C1 segment of cervical spinal cord (tissue), 14 donors: Measurements from ENCODE around the gene HRC.

Experiments
- DNase-seq, 14 donors: peaks; one replicate each; lab custom pipeline; 2025; lab: John Stamatoyannopoulos, UW

HRC gene

DNA sequence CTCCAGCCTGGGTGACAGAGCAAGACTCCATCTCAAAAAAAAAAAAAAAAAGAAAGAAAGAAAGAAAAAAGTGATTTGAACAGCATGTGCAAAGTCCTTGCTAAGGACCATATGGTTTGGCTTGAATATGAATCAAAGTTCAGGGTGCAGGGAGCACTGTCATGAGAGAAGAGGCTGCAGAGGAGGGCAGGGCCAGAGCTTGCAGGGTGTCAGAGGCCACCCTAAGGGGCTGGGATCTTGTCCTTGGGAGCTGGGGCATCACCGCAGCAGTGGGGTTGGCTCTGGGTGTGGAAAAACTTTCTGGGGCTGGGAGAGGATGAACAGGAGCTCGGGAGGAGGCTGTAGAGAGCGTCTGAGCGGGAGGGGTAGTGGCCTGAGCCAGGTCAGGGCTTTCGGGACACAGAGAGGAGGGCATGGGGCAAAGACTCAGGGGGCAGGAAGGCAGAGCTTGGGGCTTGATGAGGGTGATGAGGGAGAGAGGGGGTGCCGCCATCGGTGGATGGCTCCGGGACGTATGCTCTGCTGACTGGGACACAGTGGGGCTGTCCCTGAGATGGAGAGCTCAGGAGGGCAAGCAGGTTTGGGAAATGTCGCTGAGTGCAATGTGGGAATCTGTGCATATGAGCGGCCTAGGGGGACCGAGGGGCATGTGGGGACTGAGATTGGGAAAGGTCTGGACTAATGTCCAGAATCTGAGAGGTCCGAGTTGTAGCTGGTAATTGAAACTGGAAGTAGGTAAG is 5.4 kb upstream of the HRC start:
- no peak for DNase-seq

DNA sequence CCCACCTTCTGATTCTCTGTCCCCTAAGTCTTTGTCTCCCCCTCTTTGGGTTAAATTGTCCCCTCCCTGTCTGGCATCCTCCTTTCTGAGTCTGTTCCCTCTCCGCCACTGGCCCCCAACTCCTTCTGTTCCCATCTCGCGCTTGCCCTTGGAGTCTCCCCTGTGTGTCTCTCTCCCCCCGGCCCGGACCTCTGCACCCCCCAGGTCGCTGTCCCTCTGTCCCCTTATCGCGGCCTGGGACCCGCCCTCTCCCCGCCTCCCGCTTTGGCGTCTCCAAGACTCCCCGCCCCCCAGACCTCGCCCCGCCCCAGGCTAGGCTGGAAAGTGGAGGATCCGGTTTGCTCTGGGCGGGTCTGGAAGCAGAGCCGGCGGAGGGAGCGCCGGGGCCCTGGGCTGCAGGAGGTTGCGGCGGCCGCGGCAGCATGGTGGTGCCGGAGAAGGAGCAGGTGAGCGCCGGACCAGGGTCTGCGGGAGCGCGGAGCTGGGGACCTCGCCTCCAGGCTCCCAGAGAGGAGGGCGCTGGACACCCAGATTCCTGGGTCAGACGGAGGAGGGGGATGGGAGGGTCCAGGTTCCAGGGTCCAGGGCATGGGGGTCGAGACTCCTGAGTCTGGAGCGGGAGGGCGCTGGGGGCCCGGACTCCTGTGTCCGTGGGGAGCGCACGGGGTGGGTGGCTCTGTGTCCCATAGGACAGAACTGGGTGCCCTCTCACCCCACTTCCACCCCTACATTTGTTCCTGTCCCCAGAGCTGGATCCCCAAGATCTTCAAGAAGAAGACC is 2.4 kb upstream of the HRC start, which contains the start of gene TRPM4:
Gene TRPM4 (plus strand): TSS at position 348 of the 780 bp plus-strand sequence. CDS start 75 bp downstream, at position 423.
- peak in 13 of 14 donors; percentile 11 to 73 (median 47) for DNase-seq

DNA sequence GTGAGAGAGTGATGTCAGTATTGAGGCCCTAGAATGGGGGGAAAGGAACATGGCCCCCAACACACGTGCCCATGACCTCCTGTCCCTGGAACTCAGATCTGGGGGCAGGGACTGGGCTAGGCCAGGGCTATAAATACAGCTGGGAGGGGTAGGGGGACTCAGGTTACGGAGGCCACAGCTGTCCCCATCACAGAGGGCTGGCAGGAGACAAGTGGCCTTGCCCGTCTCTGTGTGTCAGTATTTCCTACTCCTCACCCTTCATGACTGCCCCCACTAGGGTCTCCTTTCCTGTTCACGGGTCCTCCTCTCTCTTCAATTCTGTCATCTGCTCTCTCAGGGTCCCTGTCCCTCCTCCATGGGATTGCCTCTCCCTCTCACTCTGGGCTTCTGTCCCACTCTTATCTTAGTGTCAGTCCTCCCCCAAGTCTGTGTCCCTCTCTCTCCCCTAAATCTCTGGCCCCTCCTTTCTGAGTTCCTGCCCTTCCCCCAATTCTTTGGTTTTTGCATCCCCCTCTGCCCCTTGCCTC is 687 bp upstream of the HRC start:
- no peak for DNase-seq

DNA sequence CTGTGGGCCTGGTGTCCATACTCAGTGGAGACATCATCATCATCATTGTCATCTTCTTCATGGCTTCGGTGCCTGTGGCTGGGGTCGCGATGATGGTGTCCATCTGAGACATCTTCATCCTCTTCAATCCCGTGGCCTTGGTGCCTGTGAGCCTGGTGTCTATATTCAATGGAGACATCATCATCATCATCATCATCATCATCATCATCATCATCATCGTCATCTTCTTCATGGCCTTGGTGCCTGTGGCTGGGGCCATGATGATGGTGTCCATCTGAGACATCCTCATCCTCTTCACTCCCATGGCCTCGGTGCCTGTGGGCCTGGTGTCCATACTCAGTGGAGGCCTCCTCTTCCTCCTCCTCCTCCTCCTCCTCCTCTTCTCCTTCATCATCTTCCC is 917 bp downstream of the HRC start:
- no peak for DNase-seq

DNA sequence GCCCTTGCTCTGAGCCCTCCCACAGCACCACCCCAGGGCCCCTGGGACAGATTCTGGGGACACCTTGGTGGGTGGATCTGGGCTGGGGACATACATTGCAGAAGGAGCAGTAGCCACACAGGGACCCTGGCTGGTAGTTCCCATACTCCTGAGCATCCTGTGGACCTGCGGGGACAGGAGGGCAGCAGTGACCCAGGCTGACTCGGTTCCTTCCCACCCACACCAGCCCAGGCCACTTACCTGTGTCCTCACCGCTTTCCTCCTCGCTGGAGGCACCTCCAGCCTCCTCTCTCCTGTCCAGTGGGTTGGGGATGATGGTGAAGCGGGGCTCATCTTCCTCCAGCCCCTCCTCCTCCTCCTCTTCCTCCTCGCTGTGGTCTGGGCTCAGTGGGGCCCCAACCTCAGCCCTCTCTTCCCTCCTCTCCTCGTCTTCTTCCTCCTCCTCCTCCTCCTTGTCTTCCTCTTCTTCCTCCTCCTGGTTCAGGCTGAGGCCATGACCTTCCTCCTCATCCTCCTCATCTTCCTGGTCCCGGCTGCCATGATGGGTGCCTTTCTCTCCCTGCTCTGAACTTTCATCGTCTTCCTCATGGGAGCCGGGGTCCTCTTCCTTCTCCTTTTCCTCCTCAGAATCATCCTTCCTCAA is 1.9 kb downstream of the HRC start:
- DNase-seq = no peak

DNA sequence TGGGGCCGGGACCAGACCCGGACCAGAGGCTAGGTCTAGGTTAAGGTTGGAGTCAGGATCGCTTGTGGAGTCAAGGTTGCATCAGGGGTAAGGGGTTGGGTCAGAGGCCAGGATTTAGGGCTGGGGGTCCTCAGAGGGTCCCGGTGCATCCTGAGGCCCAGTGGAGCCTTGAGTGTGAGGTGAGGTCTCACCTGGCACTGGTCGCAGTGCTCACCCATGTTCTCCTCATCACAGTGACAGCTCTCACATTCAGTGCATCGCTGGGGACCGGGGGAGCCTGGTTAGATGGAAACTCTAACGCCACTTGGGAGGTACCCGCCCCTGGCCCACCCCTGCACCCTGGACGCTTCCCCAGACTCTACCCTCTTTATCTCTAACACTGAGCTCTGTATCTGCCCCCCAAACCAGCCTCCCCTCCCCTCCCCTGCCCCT is 3.1 kb downstream of the HRC start:
- DNase-seq = no peak

DNA sequence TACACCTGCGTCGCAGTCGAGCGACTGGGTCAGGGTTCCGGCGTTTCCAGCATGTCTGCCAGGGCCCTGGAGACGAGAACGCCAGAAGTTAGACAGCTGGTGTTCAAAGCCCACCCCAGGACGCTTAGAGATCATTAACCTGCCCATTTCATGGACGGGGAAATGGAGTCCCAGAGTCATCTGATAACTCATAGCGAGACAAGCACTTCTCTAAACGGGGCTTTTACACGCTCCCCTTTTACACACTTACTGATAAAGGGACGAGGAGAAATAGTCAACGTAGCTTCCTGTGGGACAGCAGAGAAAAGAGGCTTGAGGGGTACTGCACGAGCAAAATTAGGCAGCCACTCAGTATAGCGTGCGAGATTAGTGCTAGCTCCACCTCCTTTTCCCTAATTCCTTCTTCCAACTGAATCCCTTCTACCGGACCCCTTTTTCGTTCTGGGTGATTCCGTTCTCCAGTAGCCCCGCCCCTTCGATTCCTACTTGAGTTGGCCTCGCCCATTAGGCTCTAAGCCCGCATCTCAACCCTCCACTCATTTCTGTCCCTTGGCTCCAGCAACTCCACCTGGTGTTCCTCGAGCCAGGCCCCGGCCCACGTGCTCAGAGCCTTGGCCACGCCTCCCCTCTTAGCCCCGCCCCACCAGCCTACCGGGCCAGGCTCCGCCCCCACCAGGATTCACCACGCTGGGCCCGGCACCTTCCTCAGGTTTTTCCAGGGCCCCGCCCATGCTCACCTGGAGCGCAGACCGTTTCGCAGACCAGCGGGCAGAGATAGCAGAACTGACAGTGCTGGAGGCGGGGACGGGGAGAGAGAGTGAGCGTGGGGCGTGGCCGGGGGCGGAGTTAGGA is 3.7 kb downstream of the HRC start:
- DNase-seq = peak in 8 of 14 donors; percentile 14 to 61 (median 26)

DNA sequence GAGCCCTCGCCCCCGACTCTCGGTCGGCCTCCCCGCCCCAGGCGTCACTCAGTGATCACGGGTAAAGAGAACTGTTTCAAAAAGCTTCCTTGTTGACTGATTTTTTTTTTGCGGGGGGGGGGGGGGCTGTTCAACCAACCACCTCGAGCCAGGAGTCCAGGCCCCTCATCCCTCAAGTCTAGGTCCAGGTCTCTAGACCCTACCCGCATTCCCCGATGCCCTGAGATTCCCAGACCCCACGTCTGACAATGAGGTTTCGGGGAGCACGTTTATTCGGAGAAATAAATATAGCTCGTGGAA is 4.3 kb downstream of the HRC start:
- no peak for DNase-seq

DNA sequence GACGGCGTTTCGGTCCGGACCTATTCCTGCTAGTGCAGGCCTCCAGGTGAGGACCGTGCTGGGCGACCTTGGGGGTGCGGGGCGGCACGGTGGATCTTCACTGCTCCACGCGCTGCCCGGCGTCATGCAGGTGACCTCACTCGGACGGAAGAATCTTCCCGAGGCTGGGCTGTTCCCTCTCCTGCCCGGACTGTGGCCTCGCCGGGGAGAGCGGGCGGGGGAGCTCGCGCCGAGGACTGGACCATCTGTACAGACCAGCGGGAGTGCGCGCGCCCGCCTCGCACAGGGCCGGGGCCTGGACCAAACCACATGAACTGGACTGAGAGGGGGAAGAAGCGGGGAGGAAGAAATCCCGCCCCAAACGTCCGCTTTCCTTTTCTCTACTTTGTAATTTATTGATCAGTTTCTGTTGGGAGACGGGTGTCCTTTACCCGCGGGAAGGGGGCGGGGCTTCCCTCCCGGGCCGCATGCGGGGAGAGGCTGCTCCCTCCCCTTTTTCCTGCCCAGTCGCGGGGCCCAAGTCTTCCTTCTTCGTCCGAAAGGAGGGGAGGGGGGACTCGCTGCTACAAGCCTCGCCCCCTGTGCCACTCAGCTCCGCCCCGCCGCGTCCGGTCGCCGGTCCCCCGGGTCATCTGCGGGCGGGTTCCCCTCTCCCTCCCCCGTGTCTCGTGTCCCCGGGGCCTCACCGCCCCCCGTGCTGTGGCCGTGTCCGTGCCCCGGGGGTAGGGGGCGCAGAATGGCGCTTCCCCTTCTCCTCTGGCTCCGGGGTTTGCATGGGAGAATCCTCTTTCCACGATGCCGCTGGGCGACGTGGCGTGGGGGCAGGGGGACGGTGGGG is 4.9 kb downstream of the HRC start:
- peak; percentile 23 to 95 (median 88) for DNase-seq

DNA sequence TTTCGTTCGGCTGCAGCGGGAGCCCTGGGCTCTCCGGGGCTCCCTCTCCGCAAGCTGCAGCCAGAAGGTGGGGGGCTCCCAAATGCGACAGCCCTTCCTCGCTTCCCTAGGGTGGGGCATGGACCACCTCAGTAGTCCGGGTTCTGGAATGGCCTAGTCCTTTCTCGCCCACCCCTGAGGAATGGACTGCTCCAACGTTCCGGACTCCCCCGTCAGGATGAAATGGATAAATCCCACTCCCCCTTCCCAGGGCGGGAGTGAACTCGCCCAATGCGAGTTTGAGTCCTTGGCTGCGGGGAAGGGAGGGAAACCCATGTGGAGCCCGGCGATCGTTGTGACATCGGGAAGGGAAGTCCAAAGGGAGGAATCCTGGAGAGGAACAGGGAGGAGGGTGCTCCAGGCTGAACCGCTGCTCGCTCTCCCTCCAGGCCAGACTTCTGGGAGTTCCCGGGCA is 5.5 kb downstream of the HRC start:
- peak in 11 of 14 donors; percentile 42 to 83 (median 75) for DNase-seq

DNA sequence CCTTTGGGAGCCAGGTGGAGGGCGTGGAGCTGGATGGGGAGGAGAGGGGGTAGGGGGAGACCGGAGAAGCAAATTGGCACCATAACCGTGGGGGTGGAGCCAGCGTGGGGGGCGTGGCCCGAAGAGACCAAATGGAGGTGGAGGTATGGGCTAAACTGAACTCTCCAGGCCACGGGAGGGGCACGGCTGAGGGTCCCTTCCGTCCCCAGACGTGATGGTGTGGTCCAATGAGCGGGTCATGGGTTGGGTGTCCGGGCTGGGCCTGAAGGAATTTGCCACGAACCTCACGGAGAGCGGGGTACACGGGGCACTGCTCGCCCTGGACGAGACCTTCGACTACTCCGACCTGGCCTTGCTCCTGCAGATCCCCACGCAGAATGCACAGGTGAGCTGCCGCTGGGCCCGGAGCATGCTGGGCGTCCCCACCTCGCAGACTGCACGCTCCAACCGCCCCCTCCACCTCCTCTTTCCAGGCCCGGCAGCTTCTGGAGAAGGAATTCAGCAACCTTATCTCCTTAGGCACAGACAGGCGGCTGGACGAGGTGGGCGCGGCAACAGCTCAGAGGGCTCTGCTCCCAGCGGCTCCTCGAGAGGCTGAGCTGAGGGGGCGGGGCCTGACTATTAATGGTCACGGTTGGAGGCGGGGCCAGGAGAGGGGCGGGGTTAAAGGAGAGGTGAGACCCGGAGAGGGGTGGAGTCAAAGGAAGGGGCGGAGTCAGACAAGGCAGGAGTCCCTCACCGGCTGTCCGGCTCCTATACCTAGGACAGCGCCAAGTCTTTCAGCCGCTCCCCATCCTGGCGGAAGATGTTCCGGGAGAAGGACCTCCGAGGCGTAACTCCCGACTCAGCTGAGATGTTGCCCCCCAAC is 6.2 kb downstream of the HRC start:
- peak in 13 of 14 donors; percentile 26 to 95 (median 75) for DNase-seq

DNA sequence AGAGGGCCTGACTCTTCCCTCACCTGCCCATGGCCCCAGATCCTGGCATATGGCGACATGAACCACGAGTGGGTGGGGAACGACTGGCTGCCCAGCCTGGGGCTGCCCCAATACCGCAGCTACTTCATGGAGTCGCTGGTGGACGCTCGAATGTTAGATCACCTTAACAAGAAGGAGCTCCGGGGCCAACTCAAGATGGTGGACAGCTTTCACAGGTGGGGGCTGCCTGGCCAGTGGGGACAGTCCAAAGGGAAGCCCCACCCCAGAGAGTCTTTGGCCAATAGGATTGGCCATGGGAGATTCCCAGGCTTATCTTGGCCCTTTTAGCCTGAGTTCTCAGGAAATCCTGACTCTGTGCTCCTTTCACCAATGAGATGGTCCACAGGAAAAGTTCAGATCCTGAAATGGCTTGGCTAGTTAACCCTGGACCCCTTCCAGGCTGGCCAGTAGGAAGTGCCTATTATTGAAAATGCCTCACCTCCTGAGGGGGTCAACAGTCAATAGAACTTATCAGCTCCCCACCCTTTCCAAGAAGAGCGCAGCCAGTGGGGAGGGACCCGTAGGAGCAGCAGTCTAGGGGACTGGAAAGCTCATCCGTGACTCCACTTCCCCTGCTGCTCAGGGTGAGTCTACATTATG is 7.0 kb downstream of the HRC start:
- DNase-seq = no peak

DNA sequence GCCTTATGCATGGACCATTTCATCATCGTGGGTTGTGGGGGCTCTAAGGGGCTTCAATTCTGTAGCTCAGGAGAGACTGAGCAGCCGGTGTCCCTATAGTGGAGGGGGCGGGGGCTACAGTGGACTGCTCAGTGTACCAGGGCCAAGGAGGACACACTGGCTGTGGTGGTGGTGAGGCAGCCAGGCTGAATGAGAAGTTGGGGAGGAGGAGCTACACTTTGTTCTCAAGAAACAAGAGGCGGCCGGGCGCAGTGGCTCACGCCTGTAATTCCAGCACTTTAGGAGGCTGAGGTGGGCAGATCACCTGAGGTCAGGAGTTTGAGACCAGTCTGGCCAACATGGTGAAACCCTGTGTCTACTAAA is 8.8 kb downstream of the HRC start:
- DNase-seq = peak in 3 of 14 donors; percentile 46 to 70 (median 69)

DNA sequence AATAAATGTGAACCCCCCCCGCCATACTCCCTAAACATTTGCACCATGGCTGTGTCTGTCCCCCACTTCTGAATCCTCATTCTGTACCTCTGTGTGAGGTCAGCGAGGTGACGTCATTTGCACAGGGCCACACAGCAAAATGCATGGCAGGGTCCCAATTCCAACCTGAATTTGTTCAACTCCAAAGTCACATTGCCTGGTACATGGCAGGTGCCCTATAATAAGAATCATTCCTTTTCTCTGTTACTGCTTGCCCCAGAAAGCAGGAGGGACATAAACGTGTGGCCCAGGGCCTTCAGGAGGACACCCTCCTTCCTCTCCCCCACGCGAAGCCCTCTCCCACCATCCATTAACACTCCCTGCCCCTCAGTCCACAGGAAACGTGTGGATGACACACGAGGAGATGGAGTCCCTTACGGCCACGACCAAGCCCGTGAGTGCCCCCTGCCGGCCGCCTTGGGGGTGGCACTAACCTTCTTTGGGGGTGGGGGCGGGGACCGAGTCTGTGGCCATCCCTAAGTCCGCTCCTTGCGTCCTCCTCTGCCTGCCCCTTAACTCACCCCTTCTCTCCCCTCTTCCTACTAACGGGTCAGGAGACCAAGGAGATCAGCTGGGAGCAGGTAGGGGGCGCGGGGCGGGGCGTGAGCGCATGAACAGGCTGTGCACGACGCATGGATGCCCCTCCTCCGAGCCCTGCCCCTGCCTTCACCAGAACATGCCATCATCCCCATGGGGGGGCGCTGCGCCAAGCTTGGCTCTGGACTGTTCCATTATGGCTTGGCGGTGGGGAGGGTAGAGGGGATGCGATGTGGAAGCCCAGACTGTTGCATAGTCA is 9.4 kb downstream of the HRC start:
- peak in 13 of 14 donors; percentile 48 to 91 (median 76) for DNase-seq

DNA sequence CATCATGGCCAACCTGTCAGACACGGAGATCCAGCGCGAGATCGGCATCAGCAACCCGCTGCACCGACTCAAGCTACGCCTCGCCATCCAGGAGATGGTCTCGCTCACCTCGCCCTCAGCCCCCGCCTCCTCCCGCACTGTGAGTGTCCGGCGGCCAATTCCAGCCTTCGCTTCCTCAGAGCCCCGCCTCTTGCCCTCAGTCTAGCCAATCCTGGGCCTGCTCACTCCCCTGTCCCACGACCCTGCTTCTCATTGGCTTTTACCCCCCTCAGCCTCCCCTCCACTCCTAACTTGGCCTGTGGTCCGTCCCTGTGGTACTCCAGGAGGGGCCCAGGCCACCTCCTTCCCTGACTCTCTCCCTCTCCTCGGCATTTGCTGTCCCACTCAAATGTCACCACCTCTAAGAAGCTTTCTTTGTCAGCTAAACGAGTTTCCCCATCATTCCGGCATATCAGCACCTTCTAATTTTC is 12.3 kb downstream of the HRC start:
- DNase-seq = peak; percentile 40 to 92 (median 80)

DNA sequence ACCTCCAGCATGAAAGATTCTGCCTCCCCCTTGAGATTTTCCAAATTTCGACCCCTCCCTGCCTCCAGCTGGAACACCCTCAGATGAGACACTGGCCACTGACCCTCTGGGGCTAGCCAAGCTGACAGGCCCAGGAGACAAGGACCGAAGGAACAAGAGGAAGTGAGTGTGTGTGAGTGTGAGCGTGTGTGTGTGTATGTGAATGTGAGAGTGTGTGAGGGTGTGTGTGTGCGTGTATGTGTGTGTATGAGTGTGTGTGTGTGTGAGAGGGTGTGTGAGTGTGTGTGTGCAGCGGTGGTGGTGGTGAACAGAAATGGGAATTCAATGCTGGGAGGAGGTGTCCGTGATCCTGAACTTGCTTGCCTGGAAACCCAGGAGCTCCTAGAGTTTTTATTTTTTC is 13.8 kb downstream of the HRC start:
- no peak for DNase-seq

DNA sequence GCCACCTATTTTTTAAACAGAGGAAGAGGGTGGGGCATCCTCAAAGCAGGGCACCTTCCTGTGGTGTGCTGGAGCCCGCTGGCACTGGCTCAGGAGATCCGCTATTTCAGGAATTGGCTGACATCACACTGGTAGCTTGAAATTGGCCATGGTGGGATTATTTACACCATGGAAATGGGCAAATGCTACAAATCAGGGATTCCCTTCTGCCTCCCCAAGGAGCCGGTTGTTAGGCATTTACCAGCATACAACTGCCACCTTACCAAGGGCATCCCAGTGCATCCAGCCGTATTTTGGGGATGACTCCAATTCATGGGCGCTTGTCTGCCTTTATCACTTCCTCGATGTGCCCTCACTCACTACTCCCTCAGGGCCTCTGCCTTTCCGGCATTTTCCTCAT is 14.2 kb downstream of the HRC start:
- DNase-seq = no peak

DNA sequence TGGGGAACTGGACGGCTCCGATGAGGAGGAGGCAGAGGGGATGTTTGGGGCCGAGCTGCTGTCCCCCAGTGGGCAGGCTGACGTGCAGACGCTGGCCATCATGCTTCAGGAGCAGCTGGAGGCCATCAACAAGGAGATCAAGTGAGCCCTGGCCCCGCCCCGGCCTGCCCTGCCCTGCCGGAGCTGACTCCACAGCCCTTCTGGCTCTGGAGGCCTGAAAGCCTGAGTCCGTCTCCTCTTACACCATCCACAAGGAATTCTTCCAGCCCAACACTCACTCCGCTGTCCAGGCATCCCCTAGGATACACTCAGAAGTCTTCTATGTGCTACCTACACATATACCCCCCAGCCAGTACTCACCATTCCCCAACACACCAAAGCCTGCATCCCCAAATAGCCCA is 18.4 kb downstream of the HRC start:
- DNase-seq = no peak
